ENCODE data around the gene CEP170B.
"Not testable (repeated sequence)": the region's sequence is repeated elsewhere in the genome, so short reads cannot be mapped to it uniquely, and the experiment has no call there.

The CEP170B gene

DNA sequence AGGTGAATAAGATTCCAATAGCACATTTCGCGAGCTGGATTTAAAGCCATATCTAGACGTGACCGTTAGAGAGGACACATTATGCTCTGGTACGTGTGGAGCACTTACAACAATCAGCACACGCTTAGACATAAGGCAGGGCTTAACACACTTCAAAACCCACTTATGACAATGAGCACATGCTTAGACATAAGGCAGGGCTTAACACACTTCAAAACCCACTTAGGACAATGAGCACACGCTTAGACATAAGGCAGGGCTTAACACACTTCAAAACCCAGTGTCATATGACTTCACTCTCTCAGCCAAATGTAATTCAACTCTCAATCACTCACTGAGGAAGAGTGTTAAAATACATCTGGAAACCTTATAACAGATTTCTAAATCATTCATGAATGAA lies 48.4 kb downstream of the CEP170B start:
- no peak for DNase-seq (ENCODE audit: low read depth in 2 of 2)

DNA sequence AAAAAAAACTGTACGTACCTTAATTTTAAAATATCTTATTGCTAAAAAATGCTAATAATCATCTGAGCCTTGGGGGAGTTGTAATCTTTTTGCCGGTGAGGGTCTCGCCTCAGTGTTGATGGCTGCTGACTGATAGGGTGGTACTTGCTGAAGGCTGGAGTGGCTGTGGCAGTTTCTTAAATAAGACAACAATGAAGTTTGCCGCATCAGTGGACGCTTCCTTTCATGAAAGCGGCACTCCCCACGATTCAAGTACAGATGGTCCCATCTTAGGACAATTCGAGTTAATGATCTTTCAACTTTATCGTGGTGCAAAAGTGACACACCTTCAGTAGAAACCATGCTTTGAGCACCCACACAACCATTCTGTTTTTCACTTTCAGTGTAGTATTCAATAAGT lies 52.0 kb downstream of the CEP170B start:
- DNase-seq (ENCODE audit: low read depth in 2 of 2): no peak

DNA sequence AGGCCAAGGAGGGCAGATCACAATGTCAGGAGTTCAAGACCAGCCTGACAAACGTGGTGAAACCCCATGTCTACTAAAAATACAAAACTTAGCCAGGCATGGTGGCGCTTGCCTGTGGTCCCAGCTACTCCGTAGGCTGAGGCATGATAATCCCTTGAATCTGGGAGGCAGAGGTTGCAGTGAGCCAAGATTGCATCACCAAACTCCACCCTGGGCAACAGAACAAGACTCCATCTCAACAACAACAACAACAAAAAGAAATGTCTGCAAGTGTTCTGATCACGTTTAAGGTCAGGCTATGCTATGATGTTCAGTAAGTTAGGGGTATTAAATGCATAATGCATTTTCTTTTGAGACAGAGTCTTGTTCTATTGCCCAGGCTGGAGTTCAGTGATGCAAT lies 52.9 kb downstream of the CEP170B start:
- no peak for DNase-seq (ENCODE audit: low read depth in 2 of 2)

DNA sequence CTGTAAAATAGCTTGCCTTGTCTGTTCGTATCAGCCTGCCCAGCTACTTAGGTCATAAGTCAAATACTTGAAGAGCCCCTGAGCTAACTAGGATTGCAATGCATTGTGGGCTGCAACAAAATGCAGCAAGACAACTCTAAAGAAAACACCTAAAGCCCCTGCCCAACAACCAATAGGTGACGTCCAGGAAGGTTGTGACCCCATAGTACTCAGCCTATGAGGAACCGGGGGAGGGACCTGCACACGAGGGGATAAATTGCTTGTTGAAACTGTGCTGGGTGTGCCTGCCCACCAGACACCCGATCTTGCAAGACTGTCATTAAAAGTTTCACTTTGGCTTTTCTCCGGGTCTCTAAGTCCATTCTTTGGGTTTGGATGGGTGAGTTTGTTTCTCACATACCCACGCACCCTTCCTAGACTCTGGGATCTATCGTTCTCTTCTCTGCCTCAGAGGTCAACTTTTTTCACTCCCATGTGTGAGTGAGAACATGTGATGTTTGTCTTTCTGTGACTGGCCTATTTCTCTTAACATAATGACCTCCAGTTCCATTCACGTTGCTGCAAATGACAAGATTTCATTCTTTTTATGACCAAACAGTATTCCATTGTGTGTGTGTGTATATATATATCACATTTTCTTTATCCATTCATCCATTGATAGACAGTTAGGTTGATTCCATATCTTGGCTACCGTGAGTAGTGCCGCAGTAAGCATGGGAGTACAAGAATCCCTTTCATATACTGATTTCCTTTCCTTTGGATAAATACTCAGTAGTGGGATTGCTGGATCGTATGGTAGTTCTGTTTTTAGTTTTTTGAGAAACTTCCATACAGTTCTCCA lies 54.3 kb downstream of the CEP170B start:
- not testable (repeated sequence) for DNase-seq (ENCODE audit: low read depth in 2 of 2)

DNA sequence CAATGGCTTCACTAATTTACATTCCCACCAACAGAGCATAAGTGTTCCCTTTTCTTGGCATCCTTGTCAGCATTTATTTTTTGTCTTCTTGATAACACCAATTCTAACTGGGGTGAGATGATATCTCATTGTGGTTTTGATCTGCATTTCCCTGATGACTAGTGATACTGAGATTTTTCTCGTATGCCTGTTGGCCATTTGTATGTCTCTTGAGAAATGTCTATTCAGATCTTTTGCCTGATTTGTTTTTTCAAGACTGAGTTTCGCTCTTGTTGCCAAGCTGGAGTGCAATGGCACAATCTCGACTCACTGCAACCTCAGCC lies 54.9 kb downstream of the CEP170B start:
- DNase-seq (ENCODE audit: low read depth in 2 of 2): no peak

DNA sequence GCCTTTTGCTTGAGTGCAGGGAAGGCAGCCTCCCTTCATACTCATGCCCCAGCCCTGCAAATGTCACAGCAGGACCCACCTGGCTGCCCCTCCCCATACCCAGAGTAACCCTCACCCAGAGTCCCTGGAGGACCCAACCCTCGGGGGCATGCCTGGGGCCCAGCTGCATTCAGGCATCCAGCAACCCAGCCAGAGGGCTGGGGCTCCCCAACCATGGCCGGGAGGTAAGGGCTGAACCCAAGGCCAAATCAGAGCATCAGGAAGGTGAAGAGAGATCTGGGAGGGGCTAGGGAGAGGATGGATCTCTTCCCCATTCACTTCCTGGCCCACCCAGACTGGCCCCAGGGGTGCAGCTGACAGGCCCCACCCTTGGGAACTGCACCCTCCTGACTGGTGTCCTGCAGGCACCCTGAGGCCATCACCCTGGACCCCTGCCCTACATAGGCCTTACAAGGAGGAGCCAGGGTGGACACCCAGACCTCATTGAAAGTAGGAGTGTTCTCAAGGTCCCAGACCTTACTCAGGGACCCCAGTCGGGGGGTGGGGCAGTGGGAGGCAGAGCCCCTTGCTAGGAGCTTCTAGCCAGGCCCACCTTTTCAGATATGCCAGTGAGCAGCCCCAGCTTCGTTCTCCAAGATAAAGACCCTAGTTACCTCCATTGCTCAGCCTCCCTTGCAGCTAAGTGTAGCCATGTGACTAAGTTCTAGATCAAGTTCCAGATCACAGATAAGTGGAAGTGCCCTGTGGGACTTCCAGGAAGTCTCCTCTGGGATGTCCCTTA lies 58.8 kb downstream of the CEP170B start:
- no peak for DNase-seq (ENCODE audit: low read depth in 2 of 2)

DNA sequence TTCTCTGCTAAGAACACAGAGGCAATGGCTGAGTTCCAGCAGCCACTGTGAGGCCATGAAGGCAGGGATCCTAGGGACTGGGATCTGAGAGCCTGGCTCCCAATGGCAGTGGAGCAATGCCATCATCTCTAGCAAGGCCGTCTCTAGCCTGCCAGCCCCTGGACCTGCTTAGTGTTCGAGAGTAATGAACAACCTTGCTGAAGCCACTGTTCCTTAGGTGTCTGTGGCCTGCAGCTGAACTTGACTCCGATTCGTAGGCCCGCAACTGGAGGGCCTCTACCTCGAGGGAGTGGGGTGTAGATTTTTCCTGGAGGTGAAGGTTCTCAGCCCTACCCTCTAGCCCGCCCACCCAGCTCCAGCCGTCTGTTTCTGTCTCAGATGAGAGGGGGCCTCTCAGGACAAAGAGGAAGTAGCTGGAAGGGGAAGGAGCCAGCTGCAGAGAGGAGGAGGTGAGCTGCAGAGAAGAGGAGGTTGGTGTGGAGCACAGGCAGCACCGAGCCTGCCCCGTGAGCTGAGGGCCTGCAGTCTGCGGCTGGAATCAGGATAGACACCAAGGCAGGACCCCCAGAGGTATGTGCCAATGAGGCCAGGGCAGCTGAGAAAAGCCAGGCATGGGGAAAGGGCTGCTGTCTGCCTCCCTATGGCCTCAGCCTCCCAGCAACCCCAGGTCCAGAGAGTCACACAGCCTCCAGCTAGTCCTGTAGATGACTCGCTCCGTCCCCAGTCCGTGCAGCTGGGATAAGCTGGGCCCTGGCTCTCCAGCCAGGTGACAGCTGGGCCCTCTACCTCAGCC lies 59.5 kb downstream of the CEP170B start, which contains the start of gene PLD4:
PLD4 (plus strand) TSS at position 459 of the 793 bp plus-strand sequence. CDS start 2,262 bp downstream, outside the sequence.
- no peak for DNase-seq (ENCODE audit: low read depth in 2 of 2)

DNA sequence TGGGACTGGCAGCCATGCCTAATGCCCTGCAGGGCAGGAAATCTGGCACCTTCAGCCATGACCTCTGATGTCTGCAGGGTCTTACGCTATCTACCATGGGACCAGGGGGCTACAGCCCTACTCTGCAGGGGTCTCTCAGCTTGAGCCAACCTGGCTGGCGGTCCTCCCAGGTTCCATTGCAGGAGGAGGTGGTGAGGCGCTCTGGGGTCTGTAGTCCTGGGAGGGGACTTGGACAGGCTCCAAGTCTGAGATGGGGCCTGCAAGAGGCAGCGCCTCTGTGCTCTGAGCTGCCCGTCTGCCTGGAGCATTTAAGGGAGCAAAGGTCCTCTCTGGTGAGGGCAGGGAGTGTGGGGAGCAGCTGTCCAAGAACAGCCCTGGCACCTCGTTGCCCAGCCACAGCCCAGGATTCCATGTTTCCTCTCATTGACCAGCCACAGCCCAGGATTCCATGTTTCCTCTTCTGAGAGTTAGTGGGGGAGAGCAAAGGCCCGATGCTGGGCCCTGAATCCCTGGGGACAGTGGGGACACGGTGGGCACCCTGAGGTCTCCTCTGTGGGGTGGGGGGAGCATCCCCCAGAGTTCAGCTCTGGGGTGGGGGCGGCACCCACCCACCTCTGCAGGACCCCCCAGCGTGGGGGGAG lies 60.3 kb downstream of the CEP170B start:
- DNase-seq (ENCODE audit: low read depth in 2 of 2): no peak

DNA sequence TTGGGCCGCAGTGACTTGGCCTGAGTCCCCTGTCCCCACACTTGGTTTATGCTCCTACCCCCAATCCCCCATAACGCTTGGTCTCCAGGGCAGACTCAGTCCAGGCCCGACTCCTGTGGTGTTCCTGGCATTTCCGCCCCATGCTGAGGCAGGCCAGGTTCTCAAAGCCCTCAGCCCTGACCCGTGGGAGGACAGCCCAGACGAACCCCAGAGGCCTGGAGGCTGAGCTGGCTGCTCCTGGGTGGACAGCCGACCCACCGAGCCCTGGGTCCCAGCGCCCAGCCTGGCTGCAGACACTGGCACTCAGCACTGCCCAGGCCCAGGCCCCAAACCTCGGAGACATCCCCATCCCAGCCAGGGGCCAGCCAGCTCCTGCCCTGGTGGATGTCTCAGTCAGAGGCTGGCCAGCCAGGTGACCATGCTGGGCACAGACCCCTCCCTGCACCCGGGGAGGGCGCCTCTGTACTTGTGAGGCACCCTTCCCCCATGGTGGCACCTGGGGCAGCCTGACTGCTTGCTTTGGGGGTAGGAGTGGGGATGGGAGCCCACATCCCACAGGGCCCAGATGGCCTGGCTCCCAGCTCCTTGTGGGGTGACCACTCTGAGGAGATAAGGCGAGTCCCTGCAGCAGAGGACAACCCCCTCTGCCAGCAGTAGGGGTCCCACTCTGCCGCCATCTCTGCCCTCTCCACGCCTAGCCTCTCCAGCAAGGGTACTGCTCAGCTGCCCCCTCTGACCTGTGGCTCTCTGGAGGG lies 61.0 kb downstream of the CEP170B start:
- DNase-seq (ENCODE audit: low read depth in 2 of 2): no peak

DNA sequence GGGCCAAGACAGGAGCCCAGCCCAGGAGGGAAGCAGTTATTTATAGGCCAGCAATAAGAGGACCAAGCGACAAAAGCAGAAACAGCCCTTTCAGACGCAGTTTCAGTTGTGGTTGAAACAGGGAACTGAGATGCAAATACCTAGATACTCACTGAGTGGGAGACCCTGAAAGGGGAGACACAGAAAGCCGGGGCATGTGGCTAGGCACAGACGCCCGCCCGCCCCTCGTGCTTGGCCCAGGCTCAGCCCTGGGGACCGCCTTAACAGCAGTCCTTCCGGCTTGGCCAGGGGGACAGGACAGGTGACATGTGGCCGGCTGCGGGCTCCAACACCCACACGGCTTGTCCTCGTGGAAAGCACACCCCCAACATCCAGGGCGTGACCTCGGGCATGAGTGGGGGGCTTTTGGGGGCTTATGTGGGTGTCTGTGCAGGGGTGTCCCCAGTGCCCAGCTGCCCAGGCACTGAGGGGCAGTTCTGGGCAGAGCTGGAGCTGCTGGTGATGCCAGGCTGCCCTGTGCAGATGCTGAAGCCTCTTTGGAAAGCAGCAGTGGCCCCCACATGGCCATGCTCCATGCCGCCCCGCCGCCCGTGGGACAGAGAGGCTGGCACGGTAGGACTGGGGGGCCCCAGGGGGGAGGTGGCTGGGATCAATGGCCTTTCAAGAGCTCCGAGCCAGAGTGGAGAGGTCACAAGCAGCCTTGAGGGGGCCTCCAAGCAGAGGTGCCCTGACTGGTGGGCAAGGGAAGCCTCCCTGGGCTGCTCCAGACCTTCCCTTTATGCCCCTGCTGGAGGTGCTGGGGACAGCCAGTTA lies 61.8 kb downstream of the CEP170B start:
- DNase-seq (ENCODE audit: low read depth in 2 of 2): no peak

DNA sequence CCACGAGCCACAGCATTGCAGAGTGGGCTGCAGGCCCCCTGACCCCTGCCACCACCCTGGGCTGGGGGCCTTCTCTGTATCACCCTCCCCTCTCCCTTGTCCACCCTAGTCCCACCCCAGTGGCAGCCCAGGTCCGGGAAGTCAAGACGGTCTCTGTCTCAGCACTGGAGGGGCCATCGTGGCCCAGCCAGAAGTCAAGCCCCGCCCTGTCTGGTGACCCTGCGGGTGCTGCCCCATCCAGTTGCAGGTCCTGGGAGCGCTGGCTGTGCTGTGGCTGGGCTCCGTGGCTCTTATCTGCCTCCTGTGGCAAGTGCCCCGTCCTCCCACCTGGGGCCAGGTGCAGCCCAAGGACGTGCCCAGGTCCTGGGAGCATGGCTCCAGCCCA lies 62.4 kb downstream of the CEP170B start:
- DNase-seq (ENCODE audit: low read depth in 2 of 2): no peak

DNA sequence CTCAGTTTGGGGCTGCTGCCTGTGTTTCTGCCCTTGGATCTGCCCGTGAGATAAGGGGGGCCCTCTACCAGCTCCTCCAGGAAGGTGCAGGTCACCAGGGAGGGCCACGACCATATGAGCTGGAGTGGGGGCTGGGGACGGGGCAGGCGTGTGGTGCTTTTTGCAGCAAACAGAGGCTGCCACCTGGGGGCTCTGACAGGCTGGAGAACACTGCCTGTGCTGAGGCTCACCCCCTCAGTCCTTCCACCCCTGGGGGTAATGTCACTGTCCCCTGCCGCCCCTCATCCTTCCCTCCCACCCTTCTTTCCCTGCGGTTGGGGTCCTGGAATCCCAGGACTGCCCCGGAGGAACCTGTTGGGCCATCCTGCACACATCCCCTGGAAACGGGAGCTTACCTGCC lies 62.8 kb downstream of the CEP170B start:
- DNase-seq (ENCODE audit: low read depth in 2 of 2): no peak

DNA sequence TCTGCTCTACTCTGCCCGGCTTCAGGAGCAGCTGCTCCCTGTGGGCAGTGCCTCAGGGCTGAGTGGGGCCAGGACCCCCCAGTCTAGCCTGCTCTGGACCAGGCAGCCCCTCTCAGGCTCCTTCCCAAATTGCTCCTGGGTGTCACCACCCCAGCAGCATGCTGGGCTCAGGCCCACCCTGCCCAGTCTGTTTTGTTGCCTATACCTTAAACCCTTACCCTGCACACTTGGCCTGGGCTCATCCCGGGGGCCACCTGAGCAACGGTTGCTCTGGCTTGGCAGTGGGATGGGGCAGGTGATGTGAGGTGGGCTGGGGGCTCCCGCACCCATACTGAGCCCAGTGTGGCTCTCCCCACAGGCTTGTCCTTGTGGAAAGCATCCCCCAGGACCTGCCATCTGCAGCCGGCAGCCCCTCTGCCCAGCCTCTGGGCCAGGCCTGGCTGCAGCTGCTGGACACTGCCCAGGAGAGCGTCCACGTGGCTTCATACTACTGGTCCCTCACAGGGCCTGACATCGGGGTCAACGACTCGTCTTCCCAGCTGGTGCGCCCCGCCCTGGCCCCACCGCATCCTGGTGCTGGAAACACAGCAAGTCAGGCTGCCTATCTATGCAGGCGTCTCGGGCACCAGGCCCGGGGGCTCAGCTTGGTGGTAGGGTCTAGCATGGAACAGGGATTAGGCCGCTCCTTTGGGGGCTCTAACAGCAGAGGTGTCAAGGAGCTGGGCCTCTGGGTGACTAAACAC lies 63.5 kb downstream of the CEP170B start:
- no peak for DNase-seq (ENCODE audit: low read depth in 2 of 2)

DNA sequence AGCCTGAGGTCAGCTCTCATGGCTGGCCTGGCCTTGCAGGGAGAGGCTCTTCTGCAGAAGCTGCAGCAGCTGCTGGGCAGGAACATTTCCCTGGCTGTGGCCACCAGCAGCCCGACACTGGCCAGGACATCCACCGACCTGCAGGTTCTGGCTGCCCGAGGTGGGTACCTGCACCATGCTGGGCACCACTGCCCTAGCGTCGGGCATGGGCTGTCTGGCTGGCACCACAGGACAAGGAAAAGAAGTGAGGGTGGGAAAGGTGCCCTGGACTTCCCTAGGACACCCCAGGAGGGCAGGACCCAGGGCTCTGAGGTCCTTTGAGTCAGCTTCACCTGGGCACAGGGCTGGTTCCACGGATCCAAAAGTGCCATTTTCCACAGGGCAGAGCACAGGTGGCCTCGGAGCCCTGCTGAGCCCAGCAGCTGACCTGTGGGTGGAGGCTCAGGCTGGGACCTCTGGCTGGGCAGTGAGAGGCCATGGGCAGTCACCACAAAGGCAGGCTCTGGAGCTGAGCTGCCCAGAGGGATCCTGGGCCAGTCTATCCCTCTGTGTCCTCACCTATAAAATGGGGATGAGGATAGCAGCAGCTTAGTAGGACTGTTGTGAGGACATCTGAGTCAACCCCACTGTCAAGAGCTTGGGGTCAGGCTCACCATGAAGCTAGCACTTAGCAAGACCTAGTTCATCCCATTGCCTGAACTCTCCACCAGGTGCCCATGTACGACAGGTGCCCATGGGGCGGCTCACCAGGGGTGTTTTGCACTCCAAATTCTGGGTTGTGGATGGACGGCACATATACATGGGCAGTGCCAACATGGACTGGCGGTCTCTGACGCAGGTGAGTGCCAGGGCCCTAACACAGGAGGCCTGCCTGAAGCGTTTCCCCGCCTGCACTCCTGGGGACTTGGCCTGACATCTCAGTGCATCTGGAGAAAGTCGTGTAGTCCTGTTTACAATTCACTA lies 64.5 kb downstream of the CEP170B start:
- DNase-seq (ENCODE audit: low read depth in 2 of 2): no peak

DNA sequence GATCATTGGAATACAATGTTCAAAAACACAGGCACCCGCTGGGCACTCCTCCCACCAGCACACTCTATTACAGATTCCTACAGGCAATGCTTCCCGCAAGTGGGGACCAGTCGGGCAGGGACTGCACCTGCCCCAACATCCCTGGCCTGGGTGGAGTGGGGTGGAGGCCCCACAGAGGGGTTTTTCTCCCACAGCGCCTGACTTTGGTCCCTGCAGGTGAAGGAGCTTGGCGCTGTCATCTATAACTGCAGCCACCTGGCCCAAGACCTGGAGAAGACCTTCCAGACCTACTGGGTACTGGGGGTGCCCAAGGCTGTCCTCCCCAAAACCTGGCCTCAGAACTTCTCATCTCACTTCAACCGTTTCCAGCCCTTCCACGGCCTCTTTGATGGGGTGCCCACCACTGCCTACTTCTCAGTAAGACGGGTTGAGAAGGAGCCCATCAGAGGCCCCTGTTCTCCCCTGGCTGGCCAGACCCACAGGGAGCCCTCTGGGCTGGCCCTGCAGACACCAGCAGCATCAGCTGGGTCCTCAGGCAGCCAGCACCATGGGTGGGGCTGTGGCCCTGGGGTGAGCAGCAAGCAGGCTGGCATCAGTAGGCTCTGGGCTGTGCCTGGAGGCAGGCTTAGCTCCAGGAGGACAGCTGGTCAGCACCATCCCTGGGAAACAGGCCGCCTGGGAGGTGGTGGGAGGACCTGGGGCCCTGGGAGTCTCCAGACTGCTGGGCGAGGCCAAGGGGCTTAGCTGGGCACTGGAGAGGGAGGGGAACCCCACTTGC lies 65.6 kb downstream of the CEP170B start:
- no peak for DNase-seq (ENCODE audit: low read depth in 2 of 2)

DNA sequence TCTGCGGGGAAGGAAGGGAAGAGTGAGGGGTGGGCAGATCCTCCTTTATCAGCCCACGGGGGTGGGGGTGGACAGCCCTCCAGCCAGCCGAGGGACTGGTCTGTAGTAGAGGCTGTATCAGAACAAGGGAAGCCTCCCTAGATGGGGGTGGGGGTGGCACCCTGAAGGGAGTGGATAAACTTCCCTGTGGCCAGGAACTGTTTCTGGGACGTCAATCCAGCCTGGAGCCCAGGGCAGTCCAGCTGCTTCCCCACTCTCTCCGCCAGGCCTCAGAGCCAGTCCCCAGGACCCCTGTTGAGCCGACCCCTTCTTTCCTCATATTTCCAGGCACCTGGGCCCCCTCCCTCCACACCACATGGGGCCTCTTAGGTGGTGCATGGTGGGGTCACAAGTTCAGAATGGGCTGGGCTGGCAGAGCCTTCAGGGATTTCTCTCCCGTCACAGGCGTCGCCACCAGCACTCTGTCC lies 66.3 kb downstream of the CEP170B start:
- no peak for DNase-seq (ENCODE audit: low read depth in 2 of 2)
